ENCODE data around the gene SLK. TPM values are rescaled to one million over a fixed set of nuclear protein-coding genes. Genes with fewer than 3 reads are reported as not detected.

Gene SLK
- total and polyA plus RNA-seq, 2 donors from 2014 or later = 12.3 to 45.5 TPM

DNA sequence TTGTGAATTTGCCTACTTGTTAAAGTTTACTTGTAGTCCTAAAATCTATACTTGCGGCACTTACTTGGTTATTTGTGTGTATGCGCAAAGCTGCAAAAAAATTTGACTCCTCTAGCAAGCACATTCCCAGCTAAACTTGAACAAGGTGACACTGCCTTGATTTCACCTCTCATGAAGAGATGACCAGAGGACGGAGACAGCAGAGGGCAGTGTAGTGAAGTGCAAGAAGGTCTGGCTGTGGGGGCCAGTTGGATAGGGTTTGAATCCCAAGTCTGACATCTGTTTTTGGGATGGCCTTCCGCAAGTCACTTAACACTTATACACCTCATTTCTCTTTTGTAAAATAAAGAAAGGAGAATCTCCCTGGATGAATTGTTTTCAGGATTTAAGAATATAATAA is 15.7 kb downstream of the SLK start:
- H3K9ac ChIP-seq (ENCODE audit: low read length in 3 of 3) = no peak overlapping the region
- H3K4me3 ChIP-seq (ENCODE audit: low read length in 3 of 3) = no peak overlapping the region
- intact Hi-C loops (cut with DNase I) = no loop called here
- peaks cover 0 to 5% (median 5%) of the 10 kb centered on the region in 3 donors for H3K4me1 ChIP-seq (ENCODE audit: control insufficient read depth in 2 of 3, insufficient read depth in 2 of 3, low read depth in 1 of 3, low read length in 3 of 3)
- TF ChIP-seq, protein P1, sequence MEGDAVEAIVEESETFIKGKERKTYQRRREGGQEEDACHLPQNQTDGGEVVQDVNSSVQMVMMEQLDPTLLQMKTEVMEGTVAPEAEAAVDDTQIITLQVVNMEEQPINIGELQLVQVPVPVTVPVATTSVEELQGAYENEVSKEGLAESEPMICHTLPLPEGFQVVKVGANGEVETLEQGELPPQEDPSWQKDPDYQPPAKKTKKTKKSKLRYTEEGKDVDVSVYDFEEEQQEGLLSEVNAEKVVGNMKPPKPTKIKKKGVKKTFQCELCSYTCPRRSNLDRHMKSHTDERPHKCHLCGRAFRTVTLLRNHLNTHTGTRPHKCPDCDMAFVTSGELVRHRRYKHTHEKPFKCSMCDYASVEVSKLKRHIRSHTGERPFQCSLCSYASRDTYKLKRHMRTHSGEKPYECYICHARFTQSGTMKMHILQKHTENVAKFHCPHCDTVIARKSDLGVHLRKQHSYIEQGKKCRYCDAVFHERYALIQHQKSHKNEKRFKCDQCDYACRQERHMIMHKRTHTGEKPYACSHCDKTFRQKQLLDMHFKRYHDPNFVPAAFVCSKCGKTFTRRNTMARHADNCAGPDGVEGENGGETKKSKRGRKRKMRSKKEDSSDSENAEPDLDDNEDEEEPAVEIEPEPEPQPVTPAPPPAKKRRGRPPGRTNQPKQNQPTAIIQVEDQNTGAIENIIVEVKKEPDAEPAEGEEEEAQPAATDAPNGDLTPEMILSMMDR (IDR thresholded peaks at IDR 0.05; ENCODE audit: borderline replicate concordance, extremely low read depth, insufficient read depth) = no peak
- no peak overlapping the region for H3K27ac ChIP-seq (ENCODE audit: low read depth in 2 of 2, low read length in 2 of 2)
- H3K9me3 ChIP-seq (ENCODE audit: control insufficient read depth in 2 of 3, insufficient read depth in 1 of 3, low read length in 3 of 3) = no peaks in the 10 kb centered on the region
- DNase-seq (peak in 2 of 5 donors; percentile 10 to 22), FAIRE-seq (no peak)
- no peaks in the 10 kb centered on the region for H3K36me3 ChIP-seq (ENCODE audit: control insufficient read depth in 2 of 3, insufficient read depth in 3 of 3, low read length in 3 of 3)
- no peaks in the 10 kb centered on the region for H3K27me3 ChIP-seq (ENCODE audit: control insufficient read depth, insufficient read depth, low read length)

DNA sequence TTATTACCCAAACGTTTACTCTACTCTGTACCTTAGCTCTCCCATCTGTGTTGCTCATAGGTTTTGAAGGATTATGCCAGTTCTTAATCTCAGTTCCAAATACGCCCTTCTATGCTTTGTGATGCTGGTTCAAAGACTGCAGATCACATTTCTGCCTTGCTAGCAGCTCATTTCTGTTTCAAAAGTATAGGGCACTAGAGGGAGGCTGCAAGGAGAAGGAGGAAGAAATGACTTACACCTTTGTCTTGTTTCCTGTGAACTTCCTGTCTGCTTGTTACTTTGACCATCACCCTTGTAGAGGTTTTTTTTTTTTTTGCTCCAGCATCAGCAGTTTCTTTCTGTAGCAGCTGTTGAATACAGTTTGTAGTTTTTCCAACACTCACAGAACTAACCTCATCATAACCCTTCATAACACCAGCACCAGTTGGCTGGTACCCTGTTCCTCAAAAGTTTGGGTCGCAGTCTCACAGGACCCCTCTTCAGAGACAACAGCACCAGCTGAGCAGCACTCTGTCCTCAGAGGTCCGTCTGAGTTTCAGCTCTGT is 16.5 kb downstream of the SLK start:
- Histone ChIP-seq H3K27me3 (ENCODE audit: control insufficient read depth, insufficient read depth, low read length) (no peaks in the 10 kb centered on the region), H3K36me3 (ENCODE audit: control insufficient read depth in 2 of 3, insufficient read depth in 3 of 3, low read length in 3 of 3) (no peaks in the 10 kb centered on the region), H3K9ac (ENCODE audit: low read length in 3 of 3) (no peak overlapping the region), H3K27ac (ENCODE audit: low read depth in 2 of 2, low read length in 2 of 2) (no peak overlapping the region), H3K4me3 (ENCODE audit: low read length in 3 of 3) (peak overlapping the region in 1 of 3 donors; percentile 10), H3K9me3 (ENCODE audit: control insufficient read depth in 2 of 3, insufficient read depth in 1 of 3, low read length in 3 of 3) (no peaks in the 10 kb centered on the region), H3K4me1 (ENCODE audit: control insufficient read depth in 2 of 3, insufficient read depth in 2 of 3, low read depth in 1 of 3, low read length in 3 of 3) (peaks cover 0 to 5% (median 5%) of the 10 kb centered on the region in 3 donors)
- DNase-seq (no peak), FAIRE-seq (no peak)
- TF ChIP-seq, protein P1 (IDR thresholded peaks at IDR 0.05; ENCODE audit: borderline replicate concordance, extremely low read depth, insufficient read depth) = no peak
- intact Hi-C loops (cut with DNase I) = no loop called here

DNA sequence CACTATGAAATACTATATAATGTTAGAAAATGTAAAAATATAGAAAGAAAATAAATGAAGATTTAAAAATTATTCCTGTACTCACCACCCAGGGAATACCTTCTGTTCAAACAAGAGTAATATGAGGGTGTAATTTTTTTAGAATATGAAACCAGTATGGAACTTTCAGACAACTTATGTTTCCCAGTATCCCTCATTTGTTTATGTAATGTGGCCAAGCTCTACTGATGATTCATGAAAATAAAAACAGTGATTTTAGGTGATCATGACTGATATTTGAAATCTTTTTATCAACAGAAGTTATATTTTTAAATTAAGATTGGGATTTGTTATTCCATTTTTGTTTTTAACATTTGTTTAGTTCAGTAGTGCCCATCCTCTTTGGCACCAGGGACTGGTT is 18.8 kb downstream of the SLK start:
- H3K27me3 ChIP-seq (ENCODE audit: control insufficient read depth, insufficient read depth, low read length) = no peaks in the 10 kb centered on the region
- H3K9me3 ChIP-seq (ENCODE audit: control insufficient read depth in 2 of 3, insufficient read depth in 1 of 3, low read length in 3 of 3) = no peaks in the 10 kb centered on the region
- TF ChIP-seq, protein P1 (IDR thresholded peaks at IDR 0.05; ENCODE audit: borderline replicate concordance, extremely low read depth, insufficient read depth) = no peak
- intact Hi-C loops (cut with DNase I) = no loop called here
- FAIRE-seq = no peak
- no peak overlapping the region for H3K4me3 ChIP-seq (ENCODE audit: low read length in 3 of 3)
- no peak overlapping the region for H3K9ac ChIP-seq (ENCODE audit: low read length in 3 of 3)
- no peak for DNase-seq
- H3K4me1 ChIP-seq (ENCODE audit: control insufficient read depth in 2 of 3, insufficient read depth in 2 of 3, low read depth in 1 of 3, low read length in 3 of 3) = peaks cover 0 to 5% (median 5%) of the 10 kb centered on the region in 3 donors
- H3K27ac ChIP-seq (ENCODE audit: low read depth in 2 of 2, low read length in 2 of 2) = no peak overlapping the region
- H3K36me3 ChIP-seq (ENCODE audit: control insufficient read depth in 2 of 3, insufficient read depth in 3 of 3, low read length in 3 of 3) = no peaks in the 10 kb centered on the region

DNA sequence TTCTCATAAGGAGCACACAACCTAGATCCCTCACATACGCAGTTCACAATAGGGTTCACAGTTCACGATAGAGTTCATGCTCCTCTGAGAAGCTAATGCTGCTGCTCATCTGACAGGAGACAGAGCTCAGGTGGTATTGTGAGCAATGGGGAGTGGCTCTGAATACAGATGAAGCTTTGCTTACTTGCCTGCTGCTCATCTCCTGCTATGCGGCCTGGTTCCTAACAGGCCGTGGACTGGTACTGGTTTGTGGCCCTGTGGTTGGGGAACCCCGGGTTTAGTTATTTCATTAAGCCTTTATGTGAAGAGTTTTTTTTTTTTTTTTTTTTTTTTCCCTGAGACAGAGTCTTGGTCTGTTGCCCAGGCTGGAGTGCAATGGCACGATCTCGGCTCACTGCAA is 19.4 kb downstream of the SLK start:
- Histone ChIP-seq H3K9ac (ENCODE audit: low read length in 3 of 3) (no peak overlapping the region), H3K36me3 (ENCODE audit: control insufficient read depth in 2 of 3, insufficient read depth in 3 of 3, low read length in 3 of 3) (no peaks in the 10 kb centered on the region), H3K4me1 (ENCODE audit: control insufficient read depth in 2 of 3, insufficient read depth in 2 of 3, low read depth in 1 of 3, low read length in 3 of 3) (peaks cover 0 to 5% (median 5%) of the 10 kb centered on the region in 3 donors), H3K9me3 (ENCODE audit: control insufficient read depth in 2 of 3, insufficient read depth in 1 of 3, low read length in 3 of 3) (no peaks in the 10 kb centered on the region), H3K4me3 (ENCODE audit: low read length in 3 of 3) (no peak overlapping the region), H3K27ac (ENCODE audit: low read depth in 2 of 2, low read length in 2 of 2) (no peak overlapping the region), H3K27me3 (ENCODE audit: control insufficient read depth, insufficient read depth, low read length) (no peaks in the 10 kb centered on the region)
- TF ChIP-seq, protein P1 (IDR thresholded peaks at IDR 0.05; ENCODE audit: borderline replicate concordance, extremely low read depth, insufficient read depth) = no peak
- intact Hi-C loops (cut with DNase I) = no loop called here
- FAIRE-seq = no peak
- no peak for DNase-seq
